ENCODE measurements around the gene PPARGC1A. TPM values are rescaled to one million over a fixed set of nuclear protein-coding genes. Genes with fewer than 3 reads are reported as not detected.

PPARGC1A gene
- total and polyA plus RNA-seq, 4 donors, result 7.7 to 34.6 (median 16.3) TPM

DNA sequence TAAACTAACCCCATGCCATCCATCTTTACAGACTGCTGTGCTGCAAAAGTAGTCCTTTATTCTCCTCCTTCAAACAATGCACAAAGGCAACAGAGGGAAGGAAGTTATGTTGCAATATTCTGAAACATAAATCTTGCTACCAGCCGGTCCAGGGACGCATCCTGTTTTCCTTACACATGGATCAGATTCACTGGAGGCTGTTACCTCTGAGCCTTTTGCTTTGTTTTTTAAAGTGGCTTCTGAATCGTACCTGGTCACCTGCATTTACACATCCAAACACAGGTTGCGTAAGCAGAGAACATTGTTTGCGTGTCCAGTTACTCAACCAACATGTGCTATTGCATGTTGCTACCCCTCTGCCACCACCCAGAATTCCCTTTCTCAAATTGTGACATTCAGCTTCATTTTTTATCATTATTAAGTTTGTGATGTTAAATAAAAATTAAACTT lies 8.8 kb downstream of the PPARGC1A start:
- Histone ChIP-seq H3K4me1 (ENCODE audit: control insufficient read depth in 4 of 4, insufficient read depth in 4 of 4, low read length in 3 of 4) (peaks cover 4 to 70% (median 19%) of the 10 kb centered on the region in 4 donors), H3K27ac (ENCODE audit: low read depth in 1 of 2, low read length in 2 of 2) (peak overlapping the region; percentile 95), H3K9me3 (ENCODE audit: control insufficient read depth in 4 of 4, low read length in 3 of 4) (no peaks in the 10 kb centered on the region), H3K27me3 (ENCODE audit: control insufficient read depth in 4 of 4, insufficient read depth in 4 of 4, low read length in 3 of 4) (no peaks in the 10 kb centered on the region), H3K36me3 (ENCODE audit: control insufficient read depth in 4 of 4, insufficient read depth in 3 of 4, low read depth in 1 of 4, low read length in 3 of 4) (no peaks in the 10 kb centered on the region), H3K9ac (ENCODE audit: low read depth in 1 of 2, low read length in 2 of 2) (peak overlapping the region; percentile 20 to 92), H3K4me3 (ENCODE audit: low read depth in 1 of 3, low read length in 3 of 3) (peak overlapping the region in 2 of 3 donors; percentile 33 to 60)
- DNase-seq (ENCODE audit: low spot score), result peak; percentile 38
- WGBS, result 19% methylated on average over 5 of the region's 5 CpGs
- TF ChIP-seq, protein P1, sequence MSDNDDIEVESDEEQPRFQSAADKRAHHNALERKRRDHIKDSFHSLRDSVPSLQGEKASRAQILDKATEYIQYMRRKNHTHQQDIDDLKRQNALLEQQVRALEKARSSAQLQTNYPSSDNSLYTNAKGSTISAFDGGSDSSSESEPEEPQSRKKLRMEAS (IDR thresholded peaks at IDR 0.05), result peak; percentile 87
- peak; percentile 33 to 86 for TF ChIP-seq RXRA (IDR thresholded peaks at IDR 0.05)
- peak in 1 of 2 donors; percentile 58 for TF ChIP-seq EGR1 (IDR thresholded peaks at IDR 0.05; ENCODE audit: low read depth in 2 of 2)
- no peak for TF ChIP-seq FOXA1 (IDR thresholded peaks at IDR 0.05)
- peak in 1 of 2 donors; percentile 52 for TF ChIP-seq RAD21 (IDR thresholded peaks at IDR 0.05)
- peak; percentile 94 for TF ChIP-seq REST (IDR thresholded peaks at IDR 0.05)
- no peak for TF ChIP-seq CTCF (IDR thresholded peaks at IDR 0.05; ENCODE audit: low read depth, low read length, missing input control)
- peak; percentile 12 to 81 for TF ChIP-seq JUND (IDR thresholded peaks at IDR 0.05)
- peak; percentile 67 for TF ChIP-seq FOXA2 (IDR thresholded peaks at IDR 0.05)
- TF ChIP-seq HNF4G (IDR thresholded peaks at IDR 0.05), result peak; percentile 31
- peak; percentile 58 for TF ChIP-seq YY1 (IDR thresholded peaks at IDR 0.05)
- peak; percentile 85 for TF ChIP-seq ZBTB33 (IDR thresholded peaks at IDR 0.05)
- TF ChIP-seq SP1 (IDR thresholded peaks at IDR 0.05), result peak; percentile 64
- peak; percentile 31 to 67 for TF ChIP-seq HNF4A (conservative IDR thresholded peaks at IDR 0.05)
- peak; percentile 80 for TF ChIP-seq ATF3 (IDR thresholded peaks at IDR 0.05)
- no peak for TF ChIP-seq GABPA (IDR thresholded peaks at IDR 0.05 in 1 of 2, conservative IDR thresholded peaks at IDR 0.05 in 1 of 2)
- no peak for TF ChIP-seq NR2F2 (IDR thresholded peaks at IDR 0.05)
- TF ChIP-seq TAF1 (conservative IDR thresholded peaks at IDR 0.05), result peak; percentile 95

Data from liver (tissue), 9 donors.